BLaER1 (cell line): ENCODE data around the gene DNAJA2.
A peak's percentile ranks its signal among the peaks of the same experiment; 100 is the strongest.

ENCODE experiments used
- H3K27ac ChIP-seq: shearing (Covaris generic); formaldehyde crosslinking; 2 replicates; pipeline ENCODE4 v1.8.1; 2022
- H3K27me3 ChIP-seq: shearing (Covaris generic); formaldehyde crosslinking; 2 replicates; pipeline ENCODE4 v1.8.1; 2022
- H3K36me3 ChIP-seq: shearing (Covaris generic); formaldehyde crosslinking; 2 replicates; pipeline ENCODE4 v1.8.1; 2022
- H3K4me1 ChIP-seq: shearing (Covaris generic); formaldehyde crosslinking; 2 replicates; pipeline ENCODE4 v1.8.1; 2022
- H3K4me2 ChIP-seq: shearing (Covaris generic); formaldehyde crosslinking; 2 replicates; pipeline ENCODE4 v1.8.1; 2022
- H3K4me3 ChIP-seq: shearing (Covaris generic); formaldehyde crosslinking; 2 replicates; pipeline ENCODE4 v1.8.1; 2022
- H3K9ac ChIP-seq: shearing (Covaris generic); formaldehyde crosslinking; 2 replicates; pipeline ENCODE4 v1.8.1; 2022
- H3K9me3 ChIP-seq: shearing (Covaris generic); formaldehyde crosslinking; 2 replicates; pipeline ENCODE4 v1.8.1; 2022
- H4K20me1 ChIP-seq: shearing (Covaris generic); formaldehyde crosslinking; 2 replicates; pipeline ENCODE4 v1.8.1; 2022
- Cebpa-rat ChIP-seq: shearing (Covaris generic); IDR thresholded peaks from 2 replicates; pipeline ENCODE4 v1.8.1; 2022

DNAJA2 gene

DNA sequence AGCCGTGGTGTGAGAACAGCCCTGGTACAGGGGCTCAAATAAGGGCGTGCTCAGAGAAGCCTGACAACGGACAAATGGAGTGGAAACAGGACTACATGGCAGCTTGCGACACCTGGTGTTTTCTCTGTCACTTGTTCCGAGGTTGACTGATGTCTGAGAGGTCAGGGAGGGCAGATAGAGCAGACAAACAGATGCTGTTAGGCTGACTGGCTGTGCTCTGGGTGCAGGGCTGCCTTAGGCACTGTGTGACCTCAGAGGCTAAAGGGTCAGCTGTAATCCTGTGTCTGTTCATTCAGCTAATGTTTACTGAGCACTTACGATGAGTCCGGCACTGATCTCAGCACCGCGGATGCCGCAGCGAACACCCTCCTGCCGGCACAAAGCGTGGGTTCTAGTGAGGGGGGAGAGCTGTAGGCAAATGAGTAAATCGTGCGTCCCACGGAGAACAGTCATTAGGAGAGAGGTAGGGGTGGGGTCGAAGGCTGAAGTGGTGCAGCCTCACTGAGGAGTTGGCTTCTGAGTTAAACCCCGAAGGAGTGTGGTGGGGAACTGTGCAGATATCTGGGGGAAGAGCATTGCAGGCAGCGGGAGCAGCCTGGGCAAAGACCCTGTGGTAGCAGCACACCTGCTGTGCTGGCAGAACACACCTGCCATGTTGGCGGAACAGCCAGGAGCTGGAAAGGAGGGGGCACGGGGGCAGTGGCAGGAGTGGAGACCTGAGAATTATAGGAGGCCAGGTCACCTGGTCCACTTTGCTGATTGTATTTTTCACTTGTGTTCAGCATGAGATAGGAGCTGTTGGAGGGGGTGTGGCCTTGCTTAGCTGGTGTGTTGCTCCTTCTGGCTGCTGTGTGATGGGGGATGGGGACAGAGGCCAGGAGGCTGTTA lies 54.3 kb downstream of the DNAJA2 start:
- peak overlapping the region; percentile 11; the same call in 1 of the 2 replicates for H3K9ac ChIP-seq
- H4K20me1 ChIP-seq = peaks cover 34% of the 10 kb centered on the region; the same call in 1 of the 2 replicates
- peaks cover 95% of the 10 kb centered on the region for H3K36me3 ChIP-seq
- TF ChIP-seq Cebpa-rat = no peak
- peaks cover 69% of the 10 kb centered on the region for H3K4me1 ChIP-seq
- no peak overlapping the region for H3K4me3 ChIP-seq
- H3K4me2 ChIP-seq = peak overlapping the region; percentile 61
- H3K27me3 ChIP-seq = no peaks in the 10 kb centered on the region
- H3K27ac ChIP-seq = peak overlapping the region; percentile 53; the same call in 1 of the 2 replicates
- no peaks in the 10 kb centered on the region for H3K9me3 ChIP-seq

DNA sequence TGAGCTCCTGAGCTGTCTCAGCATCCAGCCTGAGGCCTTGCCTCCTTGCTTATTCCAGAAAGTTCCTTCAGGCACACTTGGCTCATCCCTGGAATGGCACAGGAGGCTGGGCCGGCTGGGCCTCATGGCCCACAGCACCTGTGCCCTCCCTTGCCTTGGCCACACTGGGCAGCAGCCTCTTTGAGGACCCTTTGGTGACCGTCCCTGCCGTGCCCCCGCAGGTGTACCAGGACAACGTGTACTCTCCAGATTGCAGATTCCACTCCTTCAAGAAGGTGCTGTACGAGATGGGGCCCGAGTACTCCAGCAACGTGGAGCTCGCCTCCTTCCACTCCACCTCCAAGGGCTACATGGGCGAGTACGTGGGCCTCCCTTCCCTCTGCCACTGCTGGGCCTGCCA lies 55.1 kb downstream of the DNAJA2 start:
- H4K20me1 ChIP-seq = peaks cover 34% of the 10 kb centered on the region; the same call in 1 of the 2 replicates
- H3K9ac ChIP-seq = peak overlapping the region; percentile 11; the same call in 1 of the 2 replicates
- no peak for TF ChIP-seq Cebpa-rat
- H3K27me3 ChIP-seq = no peaks in the 10 kb centered on the region
- no peaks in the 10 kb centered on the region for H3K9me3 ChIP-seq
- peaks cover 95% of the 10 kb centered on the region for H3K36me3 ChIP-seq
- peak overlapping the region; percentile 61 for H3K4me2 ChIP-seq
- H3K27ac ChIP-seq = peak overlapping the region; percentile 53; the same call in 1 of the 2 replicates
- peaks cover 69% of the 10 kb centered on the region for H3K4me1 ChIP-seq
- H3K4me3 ChIP-seq = no peak overlapping the region

DNA sequence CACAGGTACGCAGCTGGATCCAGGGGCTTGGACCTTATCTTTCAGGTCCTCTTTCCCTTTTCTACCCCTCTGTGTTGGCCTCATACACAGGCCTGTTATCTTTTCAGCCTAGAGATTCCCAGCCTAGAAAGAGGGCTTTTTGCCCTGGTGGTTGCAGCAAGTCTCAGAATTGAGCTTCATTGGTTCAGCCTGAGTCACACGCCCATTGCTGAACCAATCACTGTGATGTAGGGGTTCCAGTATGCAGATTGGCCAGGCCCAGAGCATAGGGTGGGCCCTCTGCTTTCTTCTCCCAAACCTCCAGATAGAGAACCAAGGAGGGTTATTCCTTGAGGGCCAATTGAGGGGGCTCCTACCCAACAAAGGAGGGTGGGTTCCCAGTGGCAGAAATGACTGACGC lies 56.5 kb downstream of the DNAJA2 start:
- Histone ChIP-seq H3K27me3 (no peaks in the 10 kb centered on the region), H4K20me1 (peaks cover 34% of the 10 kb centered on the region; the same call in 1 of the 2 replicates), H3K9me3 (no peaks in the 10 kb centered on the region), H3K4me3 (no peak overlapping the region), H3K4me1 (peaks cover 69% of the 10 kb centered on the region), H3K9ac (no peak overlapping the region), H3K4me2 (peak overlapping the region; percentile 61), H3K36me3 (peaks cover 95% of the 10 kb centered on the region), H3K27ac (no peak overlapping the region)
- TF ChIP-seq Cebpa-rat = no peak

DNA sequence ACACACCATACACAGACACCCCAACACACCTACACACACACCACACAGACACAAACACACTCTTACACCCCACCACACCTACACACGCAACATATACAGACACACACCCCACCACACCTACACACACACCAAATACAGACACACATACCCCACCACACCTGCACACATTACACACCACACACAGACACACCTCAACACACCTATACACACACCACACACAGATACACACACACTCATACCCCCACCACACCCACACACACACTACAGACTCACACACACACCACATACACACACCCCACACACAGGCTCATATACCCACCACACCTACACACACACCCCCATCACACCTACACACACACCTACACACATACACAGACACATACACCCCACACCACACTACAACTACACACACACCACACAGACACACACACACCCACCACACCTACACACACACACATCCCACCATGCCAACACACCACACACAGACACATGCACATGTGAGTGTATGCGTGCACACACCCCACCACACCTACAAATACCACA lies 57.9 kb downstream of the DNAJA2 start:
- Histone ChIP-seq H3K4me1 (peaks cover 64% of the 10 kb centered on the region), H4K20me1 (peaks cover 33% of the 10 kb centered on the region; the same call in 1 of the 2 replicates), H3K4me2 (peak overlapping the region; percentile 61), H3K36me3 (peaks cover 95% of the 10 kb centered on the region), H3K27me3 (no peaks in the 10 kb centered on the region), H3K4me3 (no peak overlapping the region), H3K9ac (no peak overlapping the region), H3K9me3 (no peaks in the 10 kb centered on the region), H3K27ac (peak overlapping the region; percentile 30; the same call in 1 of the 2 replicates)
- TF ChIP-seq Cebpa-rat = no peak

DNA sequence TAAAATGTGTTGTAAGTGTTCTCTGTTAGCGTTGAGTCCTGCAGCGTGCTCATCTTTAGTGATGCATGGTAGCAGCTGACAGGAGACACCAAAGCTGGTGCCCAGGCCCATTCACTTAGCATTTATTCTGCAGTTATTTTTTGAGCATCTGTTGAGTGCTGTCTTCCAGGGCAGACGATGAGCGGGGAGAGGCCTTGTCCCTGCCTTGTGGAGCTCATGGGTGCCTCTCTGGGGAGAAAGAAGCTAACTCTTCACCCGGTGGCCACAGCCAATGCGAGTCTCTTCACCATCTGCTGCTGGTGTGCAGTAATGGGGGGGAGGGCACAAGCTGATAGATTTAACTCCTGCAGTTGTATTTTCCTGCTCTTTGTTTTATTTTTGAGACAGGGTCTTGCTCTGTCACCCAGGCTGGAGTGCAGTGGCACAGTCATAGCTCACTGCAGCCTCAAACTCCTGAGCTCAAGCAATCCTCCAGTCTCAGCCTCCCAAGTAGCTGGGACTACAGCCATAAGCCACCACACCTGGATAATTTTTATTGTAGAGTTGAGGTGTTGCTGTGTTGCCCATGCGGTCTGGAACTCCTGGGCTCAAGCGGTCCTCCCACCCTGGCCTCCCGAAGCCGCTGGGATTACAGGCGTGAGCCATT lies 58.8 kb downstream of the DNAJA2 start:
- H3K27me3 ChIP-seq = no peaks in the 10 kb centered on the region
- peaks cover 95% of the 10 kb centered on the region for H3K36me3 ChIP-seq
- no peak for TF ChIP-seq Cebpa-rat
- no peak overlapping the region for H3K9ac ChIP-seq
- no peak overlapping the region for H3K4me3 ChIP-seq
- H3K27ac ChIP-seq = no peak overlapping the region
- peaks cover 24% of the 10 kb centered on the region; the same call in 1 of the 2 replicates for H4K20me1 ChIP-seq
- no peaks in the 10 kb centered on the region for H3K9me3 ChIP-seq
- peak overlapping the region; percentile 61 for H3K4me2 ChIP-seq
- H3K4me1 ChIP-seq = peaks cover 55% of the 10 kb centered on the region

DNA sequence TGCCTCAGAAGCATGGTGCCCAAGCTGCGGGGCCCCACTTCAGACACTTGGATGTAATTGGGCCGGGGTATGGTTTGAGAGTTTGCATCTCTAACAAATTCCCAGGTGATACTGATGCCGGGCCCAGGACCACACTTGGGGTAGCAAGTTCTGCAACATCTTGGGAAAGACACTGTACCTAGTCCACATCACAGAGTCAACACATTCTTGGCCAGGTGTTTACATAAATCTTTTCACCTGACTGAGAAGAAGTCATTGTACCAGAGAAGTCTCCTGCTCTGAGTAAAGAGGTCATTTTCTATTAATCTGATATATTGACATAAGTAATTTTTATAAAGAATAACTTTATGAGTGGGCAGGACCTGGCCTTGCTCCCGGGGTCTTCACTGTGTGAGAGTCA lies 61.8 kb downstream of the DNAJA2 start:
- Histone ChIP-seq H3K4me1 (peaks cover 25% of the 10 kb centered on the region), H3K9me3 (no peaks in the 10 kb centered on the region), H4K20me1 (peaks cover 30% of the 10 kb centered on the region), H3K4me3 (no peak overlapping the region), H3K27ac (no peak overlapping the region), H3K36me3 (peaks cover 92% of the 10 kb centered on the region), H3K27me3 (no peaks in the 10 kb centered on the region), H3K4me2 (no peak overlapping the region), H3K9ac (no peak overlapping the region)
- no peak for TF ChIP-seq Cebpa-rat

DNA sequence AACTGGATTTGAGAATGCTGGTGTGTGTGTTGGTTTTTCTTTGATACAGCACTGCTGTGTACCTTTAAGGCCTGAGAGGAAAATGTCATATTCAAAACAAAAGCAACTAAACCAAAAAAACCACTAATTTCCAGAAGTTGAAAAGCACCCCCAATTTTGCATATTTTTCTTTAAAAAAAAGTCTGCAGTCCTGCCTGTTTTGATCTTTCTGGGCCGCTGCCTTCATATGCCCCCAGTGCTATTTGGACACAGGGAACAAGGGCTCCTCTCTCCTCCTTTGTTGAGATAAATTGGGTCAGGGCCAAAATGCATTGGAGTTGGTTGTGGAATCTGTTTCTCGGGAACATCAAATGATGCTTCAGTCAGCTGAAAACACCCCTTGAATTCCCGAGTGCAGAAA lies 62.4 kb downstream of the DNAJA2 start:
- Histone ChIP-seq H3K4me2 (no peak overlapping the region), H3K9ac (no peak overlapping the region), H3K27ac (no peak overlapping the region), H4K20me1 (peaks cover 33% of the 10 kb centered on the region), H3K4me3 (no peak overlapping the region), H3K27me3 (no peaks in the 10 kb centered on the region), H3K4me1 (peaks cover 19% of the 10 kb centered on the region), H3K36me3 (peaks cover 95% of the 10 kb centered on the region), H3K9me3 (no peaks in the 10 kb centered on the region)
- TF ChIP-seq Cebpa-rat = no peak

DNA sequence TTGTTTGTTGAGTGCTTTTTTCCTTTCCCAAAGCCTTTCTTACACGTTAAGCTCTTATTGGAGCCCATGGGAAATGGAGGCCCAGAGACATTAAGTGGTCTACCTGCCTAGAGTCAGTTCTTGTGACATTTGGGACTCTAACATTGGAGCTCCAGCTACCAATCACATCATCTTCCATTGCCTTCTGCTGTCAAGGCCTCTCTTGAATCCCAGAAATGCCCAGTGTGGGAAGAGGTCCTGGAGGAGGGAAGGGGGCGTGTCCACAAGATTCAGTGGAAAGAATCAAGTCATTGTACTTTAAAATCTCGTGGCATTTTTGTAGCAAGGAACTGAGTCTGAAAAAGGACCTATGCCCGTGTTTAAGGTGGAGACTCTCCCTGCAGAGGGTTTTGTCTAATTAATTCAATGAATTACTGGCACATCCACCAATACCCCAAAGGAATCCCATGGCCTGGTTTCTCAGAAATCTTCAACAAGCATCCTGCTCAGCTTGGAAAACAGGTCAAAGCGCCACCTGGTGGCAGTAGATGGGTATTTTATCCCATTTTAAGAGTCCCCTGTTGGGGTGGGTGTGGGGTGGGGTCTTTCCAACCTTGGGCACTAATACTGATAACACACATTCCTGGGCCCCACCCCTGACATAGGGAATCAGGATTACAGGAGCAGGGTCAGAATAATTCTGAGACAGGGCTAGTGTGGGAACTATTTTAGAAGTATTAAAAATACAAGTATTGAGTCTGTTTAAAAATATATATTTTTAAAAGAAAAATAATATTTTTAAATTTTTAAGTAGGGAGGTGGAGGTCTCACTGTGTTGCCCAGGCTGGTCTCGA lies 64.7 kb downstream of the DNAJA2 start:
- TF ChIP-seq Cebpa-rat = no peak
- Histone ChIP-seq H4K20me1 (peaks cover 54% of the 10 kb centered on the region), H3K9me3 (no peaks in the 10 kb centered on the region), H3K9ac (no peak overlapping the region), H3K36me3 (peaks cover 96% of the 10 kb centered on the region), H3K4me3 (no peak overlapping the region), H3K27me3 (no peaks in the 10 kb centered on the region), H3K4me1 (no peaks in the 10 kb centered on the region), H3K4me2 (no peak overlapping the region), H3K27ac (no peak overlapping the region)

DNA sequence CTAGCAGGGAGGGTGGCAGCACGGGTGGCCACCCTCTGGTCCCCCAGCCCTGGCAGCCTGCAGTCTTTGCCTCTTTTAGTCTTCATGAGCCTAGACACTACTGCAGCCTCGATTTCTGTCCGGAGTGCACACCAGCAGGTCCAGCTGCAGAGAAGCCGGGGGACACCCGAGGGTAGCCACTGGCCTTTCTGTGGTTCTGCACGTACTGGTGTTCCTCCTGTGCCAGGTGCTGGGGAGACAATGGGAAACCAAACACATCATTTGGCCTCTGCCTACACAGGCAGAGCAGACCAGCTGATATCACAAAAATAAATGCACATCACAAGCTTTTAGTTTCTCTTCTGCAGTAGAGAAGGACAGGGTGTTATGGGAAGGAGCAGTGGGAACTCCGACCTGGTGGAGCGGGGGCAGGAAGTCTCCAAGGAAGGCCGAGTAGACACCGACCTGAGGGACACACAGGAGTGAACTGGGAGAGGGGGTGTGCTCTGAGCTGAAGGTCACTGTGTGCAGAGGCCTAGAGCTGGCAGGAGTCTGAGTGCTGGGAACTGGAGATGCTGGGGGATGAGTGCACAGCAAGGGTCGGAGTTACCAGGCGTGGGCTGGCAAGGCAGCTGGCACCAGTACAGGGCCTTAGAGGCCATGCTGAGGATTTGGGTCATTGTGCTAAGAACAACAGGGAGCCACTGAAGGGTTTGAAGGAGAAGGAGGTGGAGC lies 66.3 kb downstream of the DNAJA2 start:
- Histone ChIP-seq H3K27me3 (no peaks in the 10 kb centered on the region), H3K4me3 (no peak overlapping the region), H3K4me1 (no peaks in the 10 kb centered on the region), H3K9me3 (no peaks in the 10 kb centered on the region), H3K9ac (no peak overlapping the region), H3K36me3 (peaks cover 96% of the 10 kb centered on the region), H3K27ac (no peak overlapping the region), H3K4me2 (no peak overlapping the region), H4K20me1 (peaks cover 68% of the 10 kb centered on the region)
- TF ChIP-seq Cebpa-rat = no peak
